Measurements from ENCODE around the gene COL20A1. TPM values are rescaled to one million over a fixed set of nuclear protein-coding genes. Genes with fewer than 3 reads are reported as not detected.
"Not testable (repeated sequence)": the region's sequence is repeated elsewhere in the genome, so short reads cannot be mapped to it uniquely, and the experiment has no call there.

The COL20A1 gene
- total and polyA plus RNA-seq, 8 donors, result 0.53 to 2.4 TPM; not detected in 6

DNA sequence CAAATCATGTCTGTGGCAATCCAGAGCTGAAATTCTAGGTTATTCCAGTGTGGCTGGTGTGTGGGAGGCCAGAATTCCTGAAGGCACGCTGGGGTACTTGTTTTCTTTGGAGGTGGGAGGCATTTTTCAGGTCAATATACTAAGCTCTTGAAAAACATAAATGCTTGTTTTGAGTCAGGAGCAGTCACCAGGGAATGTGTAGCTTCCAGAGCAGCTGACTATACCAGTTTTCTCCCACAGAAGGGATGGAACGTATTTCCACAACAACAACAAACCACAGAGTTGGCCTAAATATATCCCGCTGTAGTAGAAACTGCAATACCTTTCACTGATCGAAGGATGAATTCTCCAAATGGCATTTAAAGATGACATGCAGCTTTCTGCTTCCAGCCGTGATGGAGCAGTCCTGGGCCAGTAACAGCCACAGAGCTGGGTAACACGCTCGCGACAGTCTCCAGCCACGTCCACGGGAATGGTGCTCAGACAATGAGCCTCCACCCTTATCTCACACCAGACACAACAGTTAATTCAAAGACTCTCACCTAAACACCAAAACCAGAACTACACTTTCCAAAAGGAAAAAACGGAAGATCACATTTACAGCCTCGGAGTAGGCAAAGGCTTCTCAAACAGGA, 44.9 kb downstream of the COL20A1 start:
- H3K27ac ChIP-seq, result no peak overlapping the region
- intact Hi-C loops (cut with DNase I; ENCODE audit: low total_unique reads), result no loop called here
- DNase-seq, result no peak
- no peaks in the 10 kb centered on the region for H3K36me3 ChIP-seq
- no peak overlapping the region for H3K4me3 ChIP-seq
- TF ChIP-seq POLR2A (IDR thresholded peaks at IDR 0.05) (no peak), EP300 (IDR thresholded peaks at IDR 0.05) (no peak), POLR2AphosphoS5 (IDR thresholded peaks at IDR 0.05) (no peak)
- TF ChIP-seq, protein P1, sequence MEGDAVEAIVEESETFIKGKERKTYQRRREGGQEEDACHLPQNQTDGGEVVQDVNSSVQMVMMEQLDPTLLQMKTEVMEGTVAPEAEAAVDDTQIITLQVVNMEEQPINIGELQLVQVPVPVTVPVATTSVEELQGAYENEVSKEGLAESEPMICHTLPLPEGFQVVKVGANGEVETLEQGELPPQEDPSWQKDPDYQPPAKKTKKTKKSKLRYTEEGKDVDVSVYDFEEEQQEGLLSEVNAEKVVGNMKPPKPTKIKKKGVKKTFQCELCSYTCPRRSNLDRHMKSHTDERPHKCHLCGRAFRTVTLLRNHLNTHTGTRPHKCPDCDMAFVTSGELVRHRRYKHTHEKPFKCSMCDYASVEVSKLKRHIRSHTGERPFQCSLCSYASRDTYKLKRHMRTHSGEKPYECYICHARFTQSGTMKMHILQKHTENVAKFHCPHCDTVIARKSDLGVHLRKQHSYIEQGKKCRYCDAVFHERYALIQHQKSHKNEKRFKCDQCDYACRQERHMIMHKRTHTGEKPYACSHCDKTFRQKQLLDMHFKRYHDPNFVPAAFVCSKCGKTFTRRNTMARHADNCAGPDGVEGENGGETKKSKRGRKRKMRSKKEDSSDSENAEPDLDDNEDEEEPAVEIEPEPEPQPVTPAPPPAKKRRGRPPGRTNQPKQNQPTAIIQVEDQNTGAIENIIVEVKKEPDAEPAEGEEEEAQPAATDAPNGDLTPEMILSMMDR (IDR thresholded peaks at IDR 0.05), result no peak
- peaks cover 8 to 78% (median 28%) of the 10 kb centered on the region in 3 donors for H3K27me3 ChIP-seq
- WGBS, 5 donors, result 67 to 71% (median 71%) methylated on average over 12 of the region's 12 CpGs
- H3K4me1 ChIP-seq, result no peaks in the 10 kb centered on the region
- peaks cover 0 to 6% (median 0%) of the 10 kb centered on the region in 4 donors for H3K9me3 ChIP-seq

DNA sequence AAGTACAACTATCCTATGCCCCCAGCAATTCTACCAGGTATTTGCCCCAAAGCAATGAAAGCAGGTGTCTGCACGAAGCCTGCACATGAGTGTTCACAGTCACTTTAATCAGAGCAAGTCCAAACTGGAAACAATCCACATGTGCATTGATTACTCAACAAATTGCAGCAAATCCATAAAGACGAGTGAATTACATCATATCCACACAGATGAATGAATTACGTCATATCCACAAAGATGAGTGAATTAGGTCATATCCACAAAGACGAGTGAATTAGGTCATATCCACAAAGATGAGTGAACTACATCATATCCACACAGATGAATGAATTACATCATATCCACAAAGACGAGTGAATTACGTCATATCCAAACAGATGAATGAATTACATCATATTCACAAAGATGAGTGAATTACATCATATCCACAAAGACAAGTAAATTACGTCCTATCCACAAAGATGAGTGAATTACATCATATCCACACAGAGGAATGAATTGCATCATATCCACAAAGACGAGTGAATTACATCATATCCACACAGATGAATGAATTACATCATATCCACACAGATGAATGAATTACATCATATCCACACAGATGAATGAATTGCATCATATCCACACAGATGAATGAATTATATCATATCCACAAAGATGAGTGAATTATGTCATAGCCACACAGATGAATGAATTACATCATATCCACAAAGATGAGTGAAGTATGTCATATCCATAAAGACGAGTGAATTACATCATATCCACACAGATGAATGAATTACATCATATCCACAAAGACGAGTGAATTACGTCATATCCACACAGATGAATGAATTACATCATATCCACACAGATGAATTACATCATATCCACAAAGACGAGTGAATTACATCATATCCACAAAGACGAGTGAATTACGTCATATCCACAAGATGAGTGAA, 46.4 kb downstream of the COL20A1 start:
- H3K36me3 ChIP-seq; intact Hi-C loops (cut with DNase I; ENCODE audit: low total_unique reads); H3K4me1 ChIP-seq; H3K4me3 ChIP-seq; H3K9me3 ChIP-seq; H3K27ac ChIP-seq; DNase-seq: not testable (repeated sequence)
- WGBS, 5 donors, result 62 to 79% (median 74%) methylated on average over 14 of the region's 14 CpGs
- peaks cover 8 to 77% (median 33%) of the 10 kb centered on the region in 3 donors for H3K27me3 ChIP-seq

DNA sequence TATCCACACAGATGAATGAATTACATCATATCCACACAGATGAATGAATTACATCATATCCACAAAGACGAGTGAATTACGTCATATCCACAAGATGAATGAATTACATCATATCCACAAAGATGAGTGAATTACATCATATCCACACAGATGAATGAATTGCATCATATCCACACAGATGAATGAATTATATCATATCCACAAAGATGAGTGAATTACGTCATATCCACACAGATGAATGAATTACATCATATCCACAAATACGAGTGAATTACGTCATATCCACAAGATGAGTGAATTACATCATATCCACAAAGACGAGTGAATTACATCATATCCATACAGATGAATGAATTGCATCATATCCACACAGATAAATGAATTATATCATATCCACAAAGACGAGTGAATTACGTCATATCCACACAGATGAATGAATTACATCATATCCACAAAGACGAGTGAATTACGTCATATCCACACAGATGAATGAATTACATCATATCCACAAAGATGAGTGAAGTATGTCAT, 47.2 kb downstream of the COL20A1 start:
- H3K27me3 ChIP-seq, result peaks cover 8 to 77% (median 40%) of the 10 kb centered on the region in 3 donors

DNA sequence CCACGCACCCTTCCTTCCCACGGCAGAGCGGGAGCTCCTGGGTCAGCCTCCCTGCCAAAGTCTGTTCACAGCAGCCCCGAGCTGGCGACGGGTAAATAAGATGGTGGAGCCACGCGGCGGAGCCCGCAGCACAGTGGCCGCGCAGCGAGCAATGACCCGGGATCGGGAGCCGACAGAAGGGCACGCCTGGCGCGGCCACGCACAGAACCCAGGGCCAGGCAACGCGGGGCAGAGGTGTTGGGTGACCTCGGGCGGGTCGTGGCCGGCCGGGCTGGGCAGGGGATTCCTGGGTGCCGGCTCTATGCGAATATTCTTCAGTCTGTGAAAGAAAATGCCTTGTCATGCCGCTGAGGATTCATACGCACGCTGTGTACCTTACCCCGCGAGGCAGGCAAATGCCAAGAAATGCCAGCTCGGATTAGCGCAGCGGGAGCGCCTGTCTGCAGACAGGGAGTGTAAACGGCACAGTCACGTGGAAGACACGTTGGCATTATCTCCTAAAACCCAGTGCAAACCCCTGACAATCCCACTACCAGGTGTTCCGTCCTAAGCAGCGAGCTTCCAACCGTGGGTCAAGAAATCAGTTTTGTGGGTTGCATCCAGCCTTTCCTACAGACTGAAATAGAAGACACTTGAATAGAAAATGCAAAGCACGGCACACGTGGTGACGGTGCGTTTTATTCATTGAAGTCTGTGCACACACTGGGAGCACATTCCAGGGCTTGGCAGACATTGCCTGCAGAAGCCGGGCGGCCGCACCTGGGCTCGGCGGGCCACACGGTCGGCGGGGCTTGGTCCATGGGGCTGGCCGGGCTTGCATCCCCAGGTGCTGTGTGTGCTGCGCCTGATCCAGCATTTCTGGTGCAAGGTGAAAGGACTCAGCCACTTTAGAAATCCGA, 49.8 kb downstream of the COL20A1 start:
- no peak overlapping the region for H3K4me3 ChIP-seq
- TF ChIP-seq, protein P1 (IDR thresholded peaks at IDR 0.05), result no peak
- TF ChIP-seq POLR2A (IDR thresholded peaks at IDR 0.05), result no peak
- no peak for TF ChIP-seq POLR2AphosphoS5 (IDR thresholded peaks at IDR 0.05)
- TF ChIP-seq EP300 (IDR thresholded peaks at IDR 0.05), result no peak
- 82 to 90% (median 85%) methylated on average over 36 to 59 of the region's 59 CpGs for WGBS, 5 donors

More for the DNA sequence above, 47.2 kb downstream of the COL20A1 start:
- WGBS, 5 donors, result 71 to 86% (median 81%) methylated on average over 10 of the region's 10 CpGs
- intact Hi-C loops (cut with DNase I; ENCODE audit: low total_unique reads); H3K27ac ChIP-seq; H3K4me1 ChIP-seq; H3K4me3 ChIP-seq; H3K9me3 ChIP-seq; DNase-seq; H3K36me3 ChIP-seq: not testable (repeated sequence)

More for the DNA sequence above, 49.8 kb downstream of the COL20A1 start:
- Histone ChIP-seq H3K27ac (no peak overlapping the region), H3K27me3 (peaks cover 4 to 77% (median 50%) of the 10 kb centered on the region in 3 donors), H3K36me3 (no peaks in the 10 kb centered on the region), H3K4me1 (no peaks in the 10 kb centered on the region), H3K9me3 (peaks cover 0 to 6% (median 0%) of the 10 kb centered on the region in 4 donors)
- intact Hi-C loops (cut with DNase I; ENCODE audit: low total_unique reads), result no loop called here
- no peak for DNase-seq

Measured in stomach (tissue), 9 donors.